ENCODE data around the gene DDT.
"Not testable (repeated sequence)": the region's sequence is repeated elsewhere in the genome, so short reads cannot be mapped to it uniquely, and the experiment has no call there.

DDT gene

DNA sequence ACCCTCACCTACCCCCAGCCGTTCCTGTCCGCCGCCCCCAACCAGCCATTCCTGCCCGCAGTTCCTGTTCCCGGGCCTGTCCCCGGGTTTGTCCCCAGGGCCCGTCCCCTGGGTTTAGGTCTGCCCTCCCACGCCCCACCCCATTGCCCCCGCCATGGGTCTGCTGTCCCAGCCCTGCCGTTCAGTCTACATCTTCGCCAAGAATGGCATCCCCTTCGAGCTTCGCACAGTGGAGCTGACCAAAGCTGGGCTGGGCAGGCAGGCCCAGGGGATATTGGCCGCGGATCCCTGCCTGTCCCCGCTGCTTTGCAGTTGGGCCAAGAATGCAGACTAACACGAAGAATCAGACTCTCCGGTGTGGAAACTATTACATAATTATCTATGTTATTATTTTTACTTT lies 24.5 kb downstream of the DDT start:
- DNase-seq, result not testable (repeated sequence)

DNA sequence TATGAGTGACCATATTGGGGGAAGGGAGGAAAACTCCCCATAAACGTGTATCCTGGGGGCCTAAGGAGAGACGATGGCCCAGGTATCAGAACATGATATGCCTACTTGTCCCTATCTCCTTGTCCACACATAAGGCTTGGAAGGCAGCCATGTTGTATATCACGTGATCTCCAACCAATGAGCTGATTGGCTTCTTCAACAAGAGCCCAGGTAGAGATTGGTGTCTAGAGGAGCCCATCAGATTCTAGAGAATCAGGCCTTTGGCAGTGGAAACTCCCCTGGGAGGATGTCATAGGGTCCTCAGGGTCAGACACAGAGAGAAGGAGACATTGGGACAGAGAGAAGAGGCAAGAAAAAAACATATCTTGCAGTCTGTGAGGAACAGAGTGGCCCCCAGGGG lies 26.9 kb downstream of the DDT start:
- DNase-seq, result not testable (repeated sequence)

DNA sequence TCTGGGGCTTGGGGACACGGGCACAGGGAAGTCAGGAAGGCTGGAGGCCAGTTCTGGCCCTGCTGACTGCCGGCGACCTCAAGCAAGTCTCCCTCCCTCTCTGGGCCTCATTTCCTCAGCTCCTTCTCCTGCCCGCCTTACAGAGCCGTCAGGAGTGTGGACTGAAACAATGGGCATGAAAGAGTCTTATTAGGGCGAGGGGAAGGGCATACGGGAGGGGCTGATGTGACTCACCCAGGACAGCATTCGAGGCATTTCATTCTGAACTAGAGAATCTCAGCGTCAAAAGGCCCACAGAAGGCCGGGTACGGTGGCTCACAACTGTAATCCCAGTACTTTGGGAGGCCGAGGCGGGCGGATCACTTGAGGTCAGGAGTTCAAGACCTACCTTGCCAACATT lies 34.1 kb downstream of the DDT start:
- not testable (repeated sequence) for DNase-seq

DNA sequence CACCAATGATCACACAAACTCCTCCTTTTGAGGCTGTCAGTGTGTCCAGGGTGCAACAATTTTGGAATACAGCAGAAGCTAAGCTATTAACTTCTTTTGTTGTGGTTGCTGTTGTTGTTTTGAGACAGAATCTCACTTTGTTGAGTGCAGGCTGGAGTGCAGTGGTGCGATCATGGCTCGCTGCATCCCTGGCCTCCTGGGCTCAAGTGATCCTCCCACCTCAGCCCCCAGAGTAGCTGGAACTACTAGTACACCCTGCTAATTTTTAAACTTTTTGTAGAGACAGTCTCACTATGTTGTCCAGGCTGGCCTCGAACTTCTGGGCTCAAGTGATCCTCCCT lies 35.3 kb downstream of the DDT start:
- DNase-seq, result no peak

DNA sequence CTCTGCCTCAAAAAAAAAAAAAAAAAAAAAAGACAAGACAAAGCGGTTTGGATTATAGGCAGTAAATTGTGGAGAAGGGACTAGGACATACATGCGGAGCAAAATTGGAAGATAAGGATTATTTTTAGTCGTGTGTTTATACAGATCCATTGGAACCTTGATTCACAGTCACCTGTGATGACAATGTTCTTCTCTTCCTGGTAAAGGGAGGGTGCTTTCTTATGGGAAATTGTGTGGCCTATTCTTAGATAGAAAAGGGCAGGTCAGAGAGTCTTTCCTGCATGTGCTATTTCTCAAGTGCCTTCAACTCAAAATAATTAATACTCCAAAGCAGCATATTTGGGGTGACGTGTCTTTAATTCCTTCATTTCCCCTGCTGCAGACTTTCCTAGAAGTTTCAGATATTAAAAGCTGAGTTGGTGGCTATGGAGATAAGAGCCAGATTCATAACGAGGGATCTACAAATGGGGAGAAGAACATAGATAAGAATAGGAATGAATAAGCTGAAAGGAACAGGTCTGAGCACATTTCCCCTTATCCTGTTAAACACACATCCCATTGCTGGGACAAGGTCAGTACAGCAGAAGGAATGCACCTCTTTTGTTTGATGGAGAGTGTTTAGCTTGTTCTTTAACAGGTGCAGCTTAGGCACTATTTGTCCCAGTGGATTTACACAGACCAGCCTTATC lies 35.8 kb downstream of the DDT start:
- no peak for DNase-seq

DNA sequence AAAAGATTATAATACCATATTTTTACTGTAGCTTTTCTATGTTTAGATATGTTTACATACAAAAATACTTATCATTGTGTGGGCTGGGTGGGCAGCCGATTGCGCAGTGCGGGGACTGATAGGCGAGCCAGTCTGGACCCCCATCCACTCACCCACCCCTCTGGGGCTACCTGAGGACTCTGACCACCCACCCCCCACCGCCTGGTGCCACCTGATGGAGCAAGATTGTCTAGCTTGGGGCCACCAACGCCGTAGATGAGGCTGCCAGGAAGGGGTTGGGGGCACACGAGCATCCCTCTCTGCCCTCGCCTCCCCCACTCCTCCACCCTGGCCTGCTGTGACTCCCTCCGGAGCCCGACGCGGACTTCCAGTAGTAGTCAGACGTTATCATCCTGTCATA lies 47.7 kb downstream of the DDT start:
- DNase-seq, result no peak

DNA sequence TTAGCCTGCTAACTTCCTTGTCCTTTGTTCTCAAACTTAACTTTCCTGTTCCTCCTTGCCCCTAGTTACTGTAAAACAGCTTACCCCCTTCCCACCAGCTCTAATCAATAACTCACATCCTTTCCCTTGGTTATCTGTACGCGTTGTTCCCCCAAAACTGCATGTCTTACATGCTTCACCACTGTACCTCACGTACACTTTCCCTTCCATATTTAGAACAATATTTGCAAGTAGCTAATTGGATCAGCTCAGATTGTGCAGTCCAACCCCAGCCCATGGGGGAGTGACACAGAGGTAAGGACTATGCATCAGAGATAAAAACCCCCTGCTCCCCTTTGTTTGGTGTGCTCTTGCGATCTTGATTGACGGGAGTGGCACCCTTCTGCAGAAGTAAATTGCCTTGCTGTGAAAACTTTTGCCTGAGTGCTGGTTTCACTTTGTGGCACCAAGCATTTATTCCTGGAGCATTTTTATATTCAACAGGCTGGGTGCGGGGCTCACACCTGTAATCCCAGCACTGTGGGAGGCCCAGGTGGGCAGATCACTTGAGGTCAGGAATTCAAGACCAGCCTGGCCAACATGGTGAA lies 49.1 kb downstream of the DDT start:
- DNase-seq, result no peak

DNA sequence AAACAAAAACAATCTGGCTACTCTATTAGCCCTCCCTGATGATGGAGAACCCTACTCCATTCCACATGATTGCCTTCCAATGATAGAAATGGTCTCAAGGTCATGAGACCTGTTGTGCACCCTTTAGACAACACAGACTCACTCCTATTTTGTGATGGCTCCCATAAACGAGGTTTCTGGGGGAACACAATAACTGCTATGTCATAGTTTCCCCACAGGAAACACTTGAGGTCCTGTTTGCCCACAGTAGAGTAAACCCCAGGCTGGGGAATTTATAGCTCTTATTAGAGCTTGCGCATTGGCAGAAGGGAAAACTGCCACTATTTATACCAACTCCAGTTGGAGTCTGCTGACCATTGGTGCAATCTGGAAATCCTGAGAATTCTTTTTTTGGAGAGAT lies 51.3 kb downstream of the DDT start:
- no peak for DNase-seq

DNA sequence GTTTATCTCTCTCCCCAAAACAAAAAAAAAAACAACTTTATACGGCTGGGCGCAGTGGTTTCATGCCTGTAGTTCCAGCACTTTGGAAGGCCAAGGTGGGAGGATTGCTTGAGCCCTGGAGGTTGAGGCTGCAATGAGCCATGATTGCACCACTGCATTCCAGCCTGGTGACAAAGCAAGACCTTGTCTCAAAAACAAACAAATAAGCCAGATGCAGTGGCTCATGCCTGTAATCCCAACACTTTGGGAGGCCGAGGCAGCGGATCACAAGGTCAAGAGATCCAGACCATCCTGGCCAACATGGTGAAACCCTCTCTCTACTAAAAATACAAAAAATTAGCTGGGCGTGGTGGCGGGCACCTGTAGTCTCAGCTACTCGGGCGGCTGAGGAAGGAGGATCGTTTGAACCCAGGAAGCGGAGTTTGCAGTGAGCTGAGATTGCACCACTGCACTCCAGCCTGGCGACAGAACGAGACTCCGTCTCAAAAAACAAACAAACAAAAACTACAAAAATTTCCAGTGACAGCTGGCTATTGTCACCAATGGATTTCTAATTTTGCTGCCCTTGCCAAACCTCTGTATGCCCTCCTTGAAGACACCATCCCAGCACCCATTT lies 52.5 kb downstream of the DDT start:
- DNase-seq, result not testable (repeated sequence)
